ENCODE results near the gene SNW1. TPM values are rescaled to one million over a fixed set of nuclear protein-coding genes. Genes with fewer than 3 reads are reported as not detected.
A peak's percentile ranks its signal among the peaks of the same experiment; 100 is the strongest.

The SNW1 gene
- total and polyA plus RNA-seq, 2 of the 13 experiments (the other 11 are each of a cell fraction or from before 2014, with no cell fraction given), result 23.2 to 65.8 TPM

GRCh38 chr14:77799863-77800730 lies 39.1 kb upstream of the SNW1 start, which contains the start of gene ADCK1 (continued):
- TF ChIP-seq ZNF318 (CRISPR knock-in tag; IDR thresholded peaks at IDR 0.05) (no peak; the same call in 1 of the 2 replicates), KLF13 (CRISPR knock-in tag; IDR thresholded peaks at IDR 0.05) (0 out of 2 replicates have a peak, but pooled peaks have one; percentile 59), FOXJ3 (CRISPR knock-in tag; IDR thresholded peaks at IDR 0.05; ENCODE audit: borderline replicate concordance) (no peak), KAT8 (CRISPR knock-in tag; IDR thresholded peaks at IDR 0.05) (peak; percentile 92), ZNF672 (CRISPR knock-in tag; IDR thresholded peaks at IDR 0.05) (no peak), NFAT5 (CRISPR knock-in tag; IDR thresholded peaks at IDR 0.05) (peak; percentile 46; the same call in 1 of the 2 replicates), TOE1 (CRISPR knock-in tag; IDR thresholded peaks at IDR 0.05) (no peak), KLF12 (CRISPR knock-in tag; IDR thresholded peaks at IDR 0.05; ENCODE audit: borderline replicate concordance) (0 out of 2 replicates have a peak, but pooled peaks have one; percentile 40), NBN (conservative IDR thresholded peaks at IDR 0.05) (no peak), ZNF33B (CRISPR knock-in tag; IDR thresholded peaks at IDR 0.05) (peak; percentile 27; the same call in 1 of the 2 replicates), ZNF816 (CRISPR knock-in tag; IDR thresholded peaks at IDR 0.05; ENCODE audit: borderline replicate concordance) (no peak), ZNF253 (CRISPR knock-in tag; IDR thresholded peaks at IDR 0.05; ENCODE audit: borderline replicate concordance) (no peak), ZNF3 (CRISPR knock-in tag; IDR thresholded peaks at IDR 0.05) (no peak), PHB2 (IDR thresholded peaks at IDR 0.05; ENCODE audit: partially characterized antibody) (no peak), ZFP1 (CRISPR knock-in tag; IDR thresholded peaks at IDR 0.05) (no peak), MLX (CRISPR knock-in tag; IDR thresholded peaks at IDR 0.05) (no peak)
